GM18517 (cell line): ENCODE results near the gene MLLT3.

Experiments
- ATAC-seq: cut with Tn5 transposase; IDR thresholded peaks from one replicate; pipeline ENCODE4 v1.9.1; 2021; ENCODE audit warnings: mild to moderate bottlenecking, moderate library complexity; ENCODE audit not compliant: unreplicated experiment

Gene MLLT3

DNA sequence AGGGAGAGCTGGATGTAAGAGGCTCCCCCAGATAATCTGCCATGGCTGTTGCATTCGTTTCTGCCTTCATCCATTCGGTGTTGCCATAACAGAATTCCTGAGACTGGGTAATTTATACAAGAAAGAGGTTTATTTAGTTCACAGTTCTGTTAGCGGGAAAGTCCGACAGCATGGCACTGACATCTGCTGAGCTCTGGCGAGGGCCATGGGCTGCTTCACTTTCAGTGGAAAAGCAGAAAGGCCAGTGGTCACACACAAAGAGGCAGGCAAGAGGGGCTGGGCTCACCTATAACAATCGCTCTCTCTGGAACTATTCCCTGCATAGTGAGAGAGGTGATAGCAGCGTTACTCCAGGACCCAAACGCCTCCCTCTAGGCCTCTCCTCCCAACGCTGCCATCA is 305.9 kb downstream of the MLLT3 start:
- ATAC-seq, result no peak

- ATAC-seq, result no peak
These were observed 306.6 kb downstream of the MLLT3 start for GRCh38 chr9:20315677-20316076.

DNA sequence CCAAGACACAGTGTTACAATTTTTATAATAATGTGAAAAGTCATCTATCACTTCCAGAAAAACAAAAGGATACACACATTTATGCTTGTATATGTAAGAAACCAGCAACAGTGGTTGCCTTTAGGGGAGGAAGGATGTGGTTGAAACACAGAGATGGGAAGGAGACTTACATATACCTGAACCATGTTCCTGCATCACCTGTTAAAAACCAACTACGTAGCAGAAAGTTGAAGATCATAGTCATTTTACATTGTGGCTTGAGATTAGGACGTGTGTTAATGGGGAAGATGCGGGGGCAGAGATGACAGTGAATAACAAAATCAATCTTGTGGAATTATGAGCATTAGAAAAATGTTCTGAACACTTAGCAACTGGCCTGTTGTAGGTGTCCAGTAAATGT is 307.3 kb downstream of the MLLT3 start:
- ATAC-seq, result no peak

DNA sequence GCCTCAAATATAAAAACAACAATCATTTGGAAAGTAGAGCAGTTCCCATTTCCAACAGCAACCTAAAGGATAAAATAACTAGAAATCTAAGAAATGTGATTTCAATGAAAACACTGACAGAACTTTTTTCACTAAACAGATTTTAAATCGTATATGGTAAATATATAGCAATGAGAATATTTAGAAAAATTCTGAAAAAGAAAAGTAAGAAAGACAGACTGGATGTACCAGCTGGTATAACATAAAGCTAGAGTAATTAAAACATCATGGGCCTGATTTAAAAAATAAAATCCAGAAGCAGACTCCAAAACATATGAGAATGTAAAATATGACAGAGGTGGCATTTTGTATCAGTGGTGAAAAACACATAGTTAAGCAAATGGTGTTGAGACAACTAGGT is 308.9 kb downstream of the MLLT3 start:
- no peak for ATAC-seq

DNA sequence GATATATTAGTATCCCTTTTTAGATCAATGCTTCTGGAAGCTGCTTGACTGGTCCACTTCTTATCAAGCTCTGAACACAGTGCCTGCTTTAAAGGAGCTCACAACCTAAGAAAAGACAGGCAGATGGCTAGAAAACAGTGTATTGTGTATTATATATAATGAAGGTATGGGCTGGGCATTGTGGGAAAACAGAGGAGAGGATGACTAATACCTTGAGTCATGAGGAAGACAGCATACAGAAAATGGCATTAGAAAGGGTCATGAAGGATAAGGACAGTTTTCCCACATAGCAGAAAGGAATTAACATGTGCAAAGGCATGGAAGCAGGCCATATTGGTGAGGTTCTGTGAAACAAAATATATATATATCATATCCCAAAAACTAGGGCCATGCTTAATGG is 309.6 kb downstream of the MLLT3 start:
- no peak for ATAC-seq

- no peak for ATAC-seq
These were observed 312.3 kb downstream of the MLLT3 start for GRCh38 chr9:20310024-20310423.

DNA sequence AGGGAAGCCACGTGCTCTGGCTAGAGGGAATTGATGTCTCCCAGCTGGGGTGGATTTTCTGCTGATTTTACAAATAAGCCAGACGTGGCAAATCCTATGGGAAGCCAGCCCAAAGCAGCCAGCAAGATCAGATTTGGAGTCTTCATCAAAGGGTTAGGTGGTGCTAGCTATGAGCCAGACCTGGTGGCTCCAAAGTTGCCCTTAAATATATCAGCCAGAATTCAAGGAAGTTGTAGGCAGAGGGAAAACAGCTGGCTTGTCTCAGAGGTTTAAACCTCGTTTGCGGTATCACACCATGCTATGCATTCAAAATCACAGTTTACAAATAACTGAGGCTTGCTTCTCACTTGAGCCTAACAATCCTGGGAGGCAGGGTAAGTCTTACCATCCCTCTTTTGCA is 313.2 kb downstream of the MLLT3 start:
- no peak for ATAC-seq

DNA sequence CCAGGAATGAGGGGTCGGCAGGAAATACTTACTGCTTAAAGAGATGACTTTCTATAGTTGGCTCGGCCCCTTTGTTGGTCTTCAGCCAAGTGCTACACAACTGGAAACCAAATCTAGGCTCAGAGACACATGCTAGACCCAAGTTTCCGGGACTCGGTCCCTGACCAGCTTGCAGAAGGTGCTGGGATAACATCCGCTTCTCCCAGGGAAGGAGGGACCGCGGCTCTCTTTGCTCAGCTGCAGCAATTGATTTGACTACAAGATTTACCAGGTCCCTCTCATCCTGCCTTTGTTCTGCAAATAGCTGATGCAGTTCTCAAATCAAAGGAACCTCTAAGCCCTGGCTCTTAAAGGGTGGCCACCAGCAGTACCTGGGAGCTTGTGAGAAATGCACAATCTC is 314.7 kb downstream of the MLLT3 start:
- ATAC-seq, result no peak

- no peak for ATAC-seq
These were observed 316.8 kb downstream of the MLLT3 start for GRCh38 chr9:20305452-20305851.

- no peak for ATAC-seq
These were observed 318.3 kb downstream of the MLLT3 start for GRCh38 chr9:20303996-20304395.

- ATAC-seq, result no peak
These were observed 319.2 kb downstream of the MLLT3 start for GRCh38 chr9:20303066-20303465.

- ATAC-seq, result no peak
These were observed 320.1 kb downstream of the MLLT3 start for GRCh38 chr9:20302197-20302596.

DNA sequence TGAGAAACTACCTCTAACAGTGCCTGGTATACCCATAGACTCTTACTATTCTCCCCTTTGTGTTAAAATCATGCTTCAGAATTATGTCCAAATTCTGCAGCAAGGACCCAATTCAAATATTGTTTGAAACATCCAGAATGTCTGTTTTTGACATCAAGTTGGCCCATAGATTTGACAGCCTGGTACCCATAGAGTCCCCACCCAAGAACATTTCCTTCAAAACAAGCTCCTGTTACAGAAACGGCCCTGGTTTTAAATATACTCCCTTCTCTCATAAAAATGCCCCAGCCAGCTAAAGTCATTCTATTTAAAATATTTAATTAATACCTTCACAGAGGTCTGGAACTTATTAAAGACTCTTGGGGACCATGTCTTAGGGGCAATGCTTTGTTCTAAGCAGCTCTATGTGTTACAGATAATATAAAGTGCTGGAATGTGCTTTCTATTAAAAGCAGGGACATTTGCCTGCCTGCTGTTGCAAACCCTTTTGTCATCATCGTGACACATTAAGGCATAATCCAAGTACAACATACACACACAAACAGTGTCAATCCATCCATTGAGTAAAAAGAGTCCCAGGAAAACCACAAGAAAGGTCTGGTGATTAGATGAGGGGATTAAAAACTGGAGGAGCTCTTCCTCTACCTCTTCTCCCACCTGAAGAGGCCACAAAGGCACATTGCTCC is 321.7 kb downstream of the MLLT3 start:
- ATAC-seq, result no peak

- no peak for ATAC-seq
These were observed 324.6 kb downstream of the MLLT3 start for GRCh38 chr9:20297646-20298084.

DNA sequence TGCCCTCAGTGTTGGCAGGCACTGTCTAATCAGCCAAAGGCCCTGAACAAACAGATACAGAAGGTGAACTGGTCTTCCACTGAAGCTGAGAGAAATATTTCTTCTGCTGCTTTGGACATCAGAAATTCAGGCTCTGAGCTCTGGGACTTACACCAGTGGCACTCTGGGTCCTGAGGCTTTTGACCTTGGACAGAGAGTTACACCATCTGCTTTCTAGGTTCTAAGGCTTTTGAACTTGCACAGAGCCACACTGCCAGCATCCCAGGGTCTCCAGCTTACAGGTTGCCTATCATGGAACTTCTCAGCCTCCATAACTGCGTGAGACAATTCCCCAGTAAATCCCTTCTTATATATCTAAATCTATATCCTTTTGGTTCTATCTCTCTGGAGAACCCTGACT is 326.7 kb downstream of the MLLT3 start:
- no peak for ATAC-seq

DNA sequence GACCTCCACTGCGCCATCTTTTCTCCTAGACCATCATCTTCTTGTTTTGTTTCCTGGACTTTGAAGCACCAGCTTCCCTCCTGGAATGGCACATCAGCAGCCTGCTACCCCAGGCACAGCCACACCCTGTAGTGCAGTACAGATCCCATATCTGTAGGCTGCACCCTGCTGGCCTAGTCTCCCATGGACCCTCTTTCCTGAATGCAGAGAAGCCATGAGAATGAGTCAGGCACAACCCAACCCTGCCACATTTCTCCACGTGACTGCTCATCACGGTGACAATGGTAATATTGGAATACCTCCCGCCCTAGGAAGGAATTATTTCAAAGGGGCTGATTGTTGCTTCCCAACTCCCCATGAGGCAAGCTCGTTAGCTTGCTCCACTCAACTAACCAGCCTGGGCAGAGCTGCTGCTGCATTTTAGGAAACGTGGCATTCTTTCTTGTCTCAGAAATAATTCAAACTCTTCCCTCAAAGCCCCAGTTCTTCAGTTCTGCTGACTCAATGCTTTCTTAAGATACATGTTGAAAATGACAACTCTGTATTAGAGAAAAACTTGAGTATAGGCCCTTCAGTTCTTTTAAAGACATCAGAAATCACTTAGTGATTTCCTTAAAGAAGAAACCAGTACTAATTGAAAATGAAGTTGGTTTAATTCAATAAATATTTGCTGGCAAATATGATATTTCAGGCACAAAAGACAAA is 328.1 kb downstream of the MLLT3 start:
- no peak for ATAC-seq

DNA sequence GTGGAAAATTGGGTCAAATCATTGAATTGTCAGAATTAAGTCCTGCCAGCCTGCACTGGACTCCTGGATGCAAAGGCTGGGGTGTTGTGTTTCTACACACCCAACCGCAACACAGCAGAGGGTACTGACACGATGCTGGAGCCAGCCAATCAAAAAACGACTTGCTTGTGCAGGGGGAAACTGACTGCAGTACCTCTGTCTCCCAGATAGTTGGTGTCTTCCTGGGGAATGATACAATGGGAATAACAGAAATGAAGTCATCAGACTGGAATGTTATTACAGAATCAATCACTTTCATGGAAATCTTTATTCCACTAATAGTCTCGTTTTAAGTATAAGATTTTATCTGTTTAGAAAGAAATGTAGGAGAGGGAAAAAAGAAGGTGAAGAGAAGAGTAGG is 330.3 kb downstream of the MLLT3 start:
- no peak for ATAC-seq
